Measurements from ENCODE around the gene ADCYAP1R1.

The ADCYAP1R1 gene

GRCh38 chr7:31069860-31070555 is 17.9 kb downstream of the ADCYAP1R1 start:
- DNase-seq, result no peak

GRCh38 chr7:31070991-31071644 is 19.0 kb downstream of the ADCYAP1R1 start:
- DNase-seq, result no peak

DNA sequence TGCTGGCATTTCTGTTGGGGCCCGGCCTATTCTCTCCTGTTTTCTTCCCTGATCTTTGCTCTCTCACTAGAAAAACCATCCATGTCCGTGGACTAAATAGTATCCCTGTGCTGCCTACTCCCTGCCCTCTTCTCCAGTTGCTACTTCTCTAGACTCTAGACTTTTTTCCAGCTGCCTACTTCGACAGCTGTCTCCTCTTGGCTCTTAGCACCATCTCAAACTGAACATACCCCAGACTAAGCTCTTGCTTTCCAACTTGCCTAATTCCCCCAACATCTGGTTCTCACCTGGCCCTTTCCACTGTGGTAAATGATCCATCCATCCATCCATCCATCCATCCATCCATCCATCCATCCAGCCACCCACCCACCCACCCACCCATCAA is 19.5 kb downstream of the ADCYAP1R1 start:
- DNase-seq, result no peak

DNA sequence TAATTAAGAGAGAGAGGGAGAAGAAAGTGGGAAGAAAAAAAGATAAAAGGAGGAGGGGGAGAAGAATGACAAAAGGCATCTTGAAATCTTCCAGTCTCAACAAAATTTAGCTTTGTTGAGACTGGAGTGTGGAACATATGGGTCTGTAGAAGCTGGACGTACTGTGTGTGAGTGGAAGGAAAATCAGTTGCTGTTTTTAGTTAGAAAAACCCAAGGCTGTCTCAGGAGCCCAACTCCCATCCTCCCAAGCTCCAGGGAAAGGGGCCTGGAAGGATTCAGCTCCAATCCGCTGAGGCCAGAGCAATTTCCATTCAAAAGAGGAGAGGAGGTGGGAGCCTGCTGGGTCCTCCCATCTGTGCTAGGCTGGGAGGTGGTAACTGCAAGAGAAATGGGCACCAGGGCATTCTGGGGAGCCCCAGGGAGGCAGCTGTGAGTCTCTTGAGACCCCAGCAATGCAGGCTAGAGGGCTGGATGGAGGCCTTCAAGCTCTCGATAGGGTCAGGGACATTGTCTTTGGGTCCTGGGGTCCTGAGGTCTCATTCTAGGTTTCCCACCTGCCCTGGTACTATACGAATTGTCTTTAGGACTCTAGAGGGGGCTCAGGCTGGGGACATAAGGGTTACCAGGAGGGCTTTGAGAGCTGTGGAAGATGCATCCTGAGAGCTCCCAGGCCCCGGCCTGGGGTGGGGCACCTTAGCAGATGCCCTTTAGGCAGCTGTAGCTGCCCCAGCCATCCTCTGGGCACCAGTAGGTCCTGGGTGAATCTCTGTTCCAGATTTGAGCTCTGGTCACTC is 21.4 kb downstream of the ADCYAP1R1 start:
- no peak for DNase-seq

DNA sequence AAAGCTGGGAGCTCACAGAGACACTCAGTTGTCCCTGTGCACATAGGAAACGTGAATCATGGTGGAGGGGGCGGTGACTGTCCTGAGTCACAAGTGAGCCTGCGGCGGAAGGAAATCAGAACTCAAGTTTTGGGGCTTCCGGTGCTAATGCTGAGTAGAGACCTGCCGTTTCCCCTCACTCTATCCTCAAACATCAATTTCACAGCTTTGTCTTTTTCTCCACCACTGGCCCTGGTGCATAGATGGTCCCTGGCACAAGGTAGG is 21.9 kb downstream of the ADCYAP1R1 start:
- no peak for DNase-seq

DNA sequence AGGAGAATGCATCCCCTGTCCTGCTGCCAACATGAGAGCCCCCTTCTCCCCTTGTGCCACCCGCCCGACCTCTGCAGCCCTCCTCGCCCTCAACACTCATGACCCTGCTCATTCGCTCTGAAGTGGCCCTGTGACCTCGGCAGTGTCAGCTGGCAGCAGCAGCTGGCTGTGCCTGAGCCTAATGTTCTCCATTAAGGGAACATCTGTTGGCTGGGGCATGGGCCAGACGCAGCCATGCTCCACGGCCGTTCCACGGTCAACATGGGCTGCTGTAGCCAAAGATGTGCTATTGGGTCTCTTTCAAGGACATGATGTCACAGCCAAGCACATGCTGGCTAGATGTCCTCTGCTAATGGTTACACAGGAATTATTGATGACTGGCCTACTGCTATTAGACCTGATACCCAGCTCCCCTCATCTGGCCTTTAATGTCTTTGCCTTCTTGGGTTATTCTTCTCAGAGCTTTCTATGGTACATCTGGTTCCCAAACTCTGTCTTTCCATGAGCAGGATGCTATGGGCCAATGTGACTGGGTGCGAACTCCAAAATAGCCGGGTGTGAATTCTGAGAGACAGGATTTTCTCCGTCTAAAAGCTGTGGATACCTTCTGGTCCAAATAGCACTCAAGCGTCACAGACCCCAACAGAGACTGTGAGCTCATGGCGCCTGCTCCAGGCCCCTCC is 22.4 kb downstream of the ADCYAP1R1 start:
- DNase-seq, result no peak

GRCh38 chr7:31075086-31075405 is 22.9 kb downstream of the ADCYAP1R1 start:
- DNase-seq, result no peak

- DNase-seq, result no peak
These were observed 23.9 kb downstream of the ADCYAP1R1 start for GRCh38 chr7:31076051-31076450.

GRCh38 chr7:31076641-31077310 is 24.7 kb downstream of the ADCYAP1R1 start:
- DNase-seq, result no peak

DNA sequence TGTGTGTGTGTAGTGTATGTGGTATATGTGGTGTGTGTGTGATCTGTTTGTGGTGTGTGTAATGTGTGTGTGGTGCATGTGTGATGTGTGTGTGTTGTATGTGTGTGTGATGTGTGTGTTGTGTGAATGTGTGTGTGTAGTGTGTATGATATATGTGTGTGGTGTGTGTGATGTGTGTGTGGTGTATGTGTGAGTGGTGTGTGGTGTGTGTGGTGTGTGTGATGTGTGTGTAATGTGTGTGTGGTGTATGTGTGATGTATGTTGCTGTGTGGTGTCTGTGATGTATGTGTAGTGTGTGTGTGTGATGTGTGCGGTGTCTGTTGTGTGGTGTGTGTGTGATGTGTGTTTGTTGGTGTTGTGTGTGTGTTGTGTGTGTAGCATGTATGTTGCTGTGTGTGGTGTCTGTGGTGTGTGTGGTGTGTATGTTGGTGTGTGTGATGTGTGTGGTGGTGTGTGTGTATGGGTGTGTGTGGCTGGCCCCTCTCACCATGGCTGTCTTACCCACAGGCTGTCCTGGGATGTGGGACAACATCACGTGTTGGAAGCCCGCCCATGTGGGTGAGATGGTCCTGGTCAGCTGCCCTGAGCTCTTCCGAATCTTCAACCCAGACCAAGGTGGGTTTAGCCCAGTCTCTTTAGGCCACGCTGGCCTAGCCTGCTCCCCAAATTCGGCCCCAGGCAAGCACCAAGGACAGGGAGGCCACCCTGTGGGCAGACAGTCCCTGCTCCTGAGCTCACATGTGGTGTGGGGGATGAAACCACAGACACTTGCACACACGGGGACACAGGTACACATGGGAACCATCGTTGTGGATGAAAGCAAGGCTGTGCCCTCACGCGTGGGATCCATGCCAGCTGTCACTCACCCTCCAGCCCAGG is 25.6 kb downstream of the ADCYAP1R1 start:
- no peak for DNase-seq

DNA sequence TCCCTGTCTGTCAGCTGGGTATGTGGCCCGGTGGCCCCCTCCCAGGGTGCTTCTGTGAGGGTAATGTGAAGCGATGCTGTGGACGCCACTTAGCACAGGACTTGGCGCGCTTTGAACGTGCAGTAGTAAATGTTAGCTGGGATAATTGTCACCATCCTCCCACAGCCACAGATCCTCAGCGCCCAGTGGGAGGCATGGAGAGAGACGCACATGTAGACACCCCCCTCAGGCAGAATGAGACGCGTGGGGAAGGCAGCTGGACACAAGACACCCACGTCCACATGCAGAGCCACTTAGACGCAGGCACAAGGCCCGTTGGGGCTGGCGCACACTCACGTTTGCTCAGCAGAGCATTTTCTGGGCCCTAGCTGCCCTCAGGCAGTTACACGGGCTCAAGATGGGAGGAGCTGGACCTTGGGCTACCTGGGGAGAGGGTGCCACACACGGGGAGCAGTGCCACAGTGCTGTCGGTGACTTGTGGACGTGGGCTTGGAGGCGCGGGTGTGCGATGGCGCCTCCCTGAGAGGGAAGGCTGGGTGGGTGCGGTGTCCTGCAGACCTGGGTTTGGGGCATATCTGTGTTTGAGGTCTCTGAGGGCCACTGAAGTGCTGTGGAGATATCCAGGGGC is 26.4 kb downstream of the ADCYAP1R1 start:
- DNase-seq, result no peak

DNA sequence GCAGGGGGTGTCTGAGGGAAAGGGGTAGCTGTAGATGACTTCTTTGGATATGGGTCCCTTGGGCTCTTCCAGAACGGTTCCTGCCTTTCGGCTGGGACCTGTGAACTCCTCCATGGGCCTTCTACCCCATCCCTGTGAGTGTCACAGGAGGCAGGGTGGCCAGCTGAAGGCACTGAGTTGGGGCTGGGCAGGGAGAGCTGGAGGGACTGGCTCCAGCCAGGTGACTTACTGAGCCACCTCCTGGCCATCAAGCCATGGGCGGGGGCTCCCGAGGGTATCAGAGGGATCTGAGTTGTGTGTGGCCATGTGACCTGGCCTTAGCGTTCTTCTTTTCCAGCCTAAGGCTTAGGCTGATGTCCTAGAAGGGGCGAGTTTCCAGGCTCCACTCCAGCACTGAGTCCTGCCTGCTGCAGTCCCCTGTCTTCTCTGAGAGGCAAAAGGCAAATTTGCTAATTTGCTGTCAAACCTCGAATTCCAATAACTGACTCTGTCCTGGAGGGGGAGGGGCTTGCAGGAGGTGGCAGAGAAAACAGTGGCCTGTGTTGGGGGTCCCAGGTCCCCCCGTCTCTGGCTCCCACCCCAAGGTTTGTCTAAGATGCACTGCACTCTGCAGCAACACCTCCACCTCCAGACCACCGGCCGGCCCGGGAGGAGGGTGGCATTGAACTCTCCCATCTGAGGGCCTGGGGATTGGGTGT is 27.2 kb downstream of the ADCYAP1R1 start:
- DNase-seq, result no peak

GRCh38 chr7:31079824-31080511 is 27.9 kb downstream of the ADCYAP1R1 start:
- no peak for DNase-seq

GRCh38 chr7:31080763-31081162 is 28.7 kb downstream of the ADCYAP1R1 start:
- DNase-seq, result no peak

DNA sequence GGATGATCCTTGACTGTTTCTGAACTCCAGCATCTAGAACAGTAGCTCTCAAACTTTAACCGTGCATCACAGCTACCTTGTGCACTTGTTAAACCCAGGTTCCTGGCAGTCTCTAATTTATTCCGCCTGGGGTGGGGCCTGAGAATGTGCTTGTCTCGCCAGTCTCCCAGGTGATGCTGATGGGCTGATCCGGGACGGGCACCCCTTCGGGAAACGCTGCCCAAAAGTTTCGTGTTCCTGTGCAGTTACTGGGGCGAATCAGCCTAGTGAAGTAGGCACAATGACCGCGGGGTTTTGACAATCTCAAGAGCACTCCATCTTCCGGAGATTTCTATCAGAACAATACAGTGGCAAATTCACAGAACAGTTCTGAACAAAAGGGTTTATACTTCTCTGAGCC is 29.9 kb downstream of the ADCYAP1R1 start:
- no peak for DNase-seq

DNA sequence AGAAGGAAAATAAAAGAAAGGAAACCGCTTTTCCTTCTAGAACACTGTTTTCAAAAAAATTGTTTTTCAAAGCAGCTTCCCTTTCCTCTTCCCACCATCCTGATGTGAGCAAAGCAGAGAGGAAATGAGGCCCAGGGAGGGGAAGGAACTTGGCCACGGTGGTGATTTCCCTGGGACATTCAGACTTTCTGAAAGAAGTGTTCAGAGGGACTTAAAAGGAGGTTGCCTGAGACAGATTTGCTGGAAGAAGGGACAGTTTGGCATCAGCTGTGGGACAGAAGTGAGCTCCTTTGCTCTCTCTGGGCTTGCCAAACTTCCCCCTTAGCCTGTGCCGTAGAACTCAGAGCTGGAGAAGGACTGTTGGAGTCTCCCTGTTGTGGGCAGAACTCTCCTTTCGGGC is 30.3 kb downstream of the ADCYAP1R1 start:
- DNase-seq, result no peak

GRCh38 chr7:31083210-31083786 is 31.2 kb downstream of the ADCYAP1R1 start:
- DNase-seq, result no peak

DNA sequence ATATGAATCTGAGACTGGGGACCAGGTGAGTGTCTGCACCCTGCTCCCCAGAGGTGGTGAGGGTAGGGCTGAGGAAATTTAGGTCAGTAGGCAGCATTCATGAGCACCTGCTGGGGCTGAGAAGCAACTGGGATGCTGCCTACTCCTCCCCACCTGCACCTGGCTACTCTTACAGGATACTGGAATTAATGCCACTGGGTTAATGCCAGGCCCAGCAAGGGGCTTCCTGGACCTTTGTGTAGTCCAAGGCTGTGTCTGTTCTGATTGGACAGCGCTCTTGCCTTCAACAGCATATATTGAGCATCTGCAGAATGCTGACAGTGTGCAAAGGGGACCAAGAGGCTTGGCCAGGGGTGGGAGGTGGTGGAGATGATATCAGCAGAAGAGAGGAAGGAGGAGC is 32.1 kb downstream of the ADCYAP1R1 start:
- no peak for DNase-seq

GRCh38 chr7:31087351-31087750 is 35.2 kb downstream of the ADCYAP1R1 start:
- DNase-seq, result no peak

GRCh38 chr7:31091924-31092434 is 39.9 kb downstream of the ADCYAP1R1 start:
- no peak for DNase-seq
